HEK293 (cell line): ENCODE measurements around the gene WDR86.

Experiments used
- CTCF ChIA-PET: fragments of 350-600 bp; formaldehyde crosslinking; extraction: SDS; loops from one replicate; lab custom pipeline; 2021; ENCODE audit warnings: antibody characterized with exemption; lab: Yijun Ruan, JAX
- POLR2A ChIA-PET: fragments of 300-600 bp; formaldehyde crosslinking; extraction: SDS; loops from one replicate; lab custom pipeline; 2020; ENCODE audit warnings: antibody characterized with exemption, inconsistent platforms; lab: Yijun Ruan, JAX
- H3K27ac ChIP-seq: fragments of 200-500 bp; sonication (Bioruptor generic); 2 replicates; pipeline ENCODE4 v1.5.1; 2014; ENCODE audit warnings: low read depth, low read length, control low read depth, inconsistent platforms; ENCODE audit errors: extremely low read depth
- H3K36me3 ChIP-seq, 2 experiments: fragments of 200-500 bp in 1 of 2; sonication (Bioruptor generic) in 1 of 2; 1 replicate in 1 of 2; 2 replicates in 1 of 2; pipeline ENCODE4 v1.5.1; 2014 to 2017; ENCODE audit warnings: inconsistent platforms in 2 of 2, low read length in 2 of 2; ENCODE audit not compliant: control insufficient read depth in 2 of 2, insufficient read depth in 1 of 2
- H3K4me1 ChIP-seq: fragments of 200-500 bp; sonication (Bioruptor generic); 2 replicates; pipeline ENCODE4 v1.5.1; 2014; ENCODE audit warnings: mild to moderate bottlenecking, low read length, inconsistent platforms; ENCODE audit not compliant: control insufficient read depth, insufficient read depth
- H3K4me3 ChIP-seq: 2 replicates; pipeline ENCODE4 v1.5.1; 2011; ENCODE audit warnings: low read depth, mild to moderate bottlenecking, control low read depth, low read length, moderate library complexity
- H3K9me3 ChIP-seq: fragments of 200-500 bp; sonication (Bioruptor generic); 2 replicates; pipeline ENCODE4 v1.5.1; 2014; ENCODE audit warnings: low read depth, low read length, inconsistent platforms; ENCODE audit not compliant: control insufficient read depth, insufficient read depth
- BCL11A ChIP-seq: fragments of 450-650 bp; formaldehyde crosslinking; IDR thresholded peaks from 2 replicates; pipeline ENCODE4 v1.5.1; 2016; ENCODE audit warnings: low read depth, missing biosample characterization, missing genetic modification characterization
- REPIN1 ChIP-seq: fragments of 450-650 bp; formaldehyde crosslinking; IDR thresholded peaks from 2 replicates; pipeline ENCODE4 v1.5.1; 2017; ENCODE audit warnings: missing biosample characterization, missing genetic modification characterization, low read depth
- YY2 ChIP-seq: fragments of 450-650 bp; formaldehyde crosslinking; IDR thresholded peaks from 2 replicates; pipeline ENCODE4 v1.5.1; 2016; ENCODE audit warnings: missing biosample characterization, missing genetic modification characterization
- ZBTB21 ChIP-seq: fragments of 450-650 bp; formaldehyde crosslinking; IDR thresholded peaks from 2 replicates; pipeline ENCODE4 v1.5.1; 2017; ENCODE audit warnings: missing biosample characterization, missing genetic modification characterization
- ZBTB48 ChIP-seq: fragments of 450-650 bp; formaldehyde crosslinking; IDR thresholded peaks from 2 replicates; pipeline ENCODE4 v1.5.1; 2016; ENCODE audit warnings: missing biosample characterization, missing genetic modification characterization
- ZEB2 ChIP-seq: fragments of 450-650 bp; formaldehyde crosslinking; IDR thresholded peaks from 2 replicates; pipeline ENCODE4 v1.5.1; 2016; ENCODE audit warnings: missing biosample characterization, missing genetic modification characterization
- ZFP69B ChIP-seq: fragments of 450-650 bp; formaldehyde crosslinking; IDR thresholded peaks from 2 replicates; pipeline ENCODE4 v1.5.1; 2016; ENCODE audit warnings: missing biosample characterization, missing genetic modification characterization
- ZNF211 ChIP-seq: fragments of 450-650 bp; formaldehyde crosslinking; IDR thresholded peaks from 2 replicates; pipeline ENCODE4 v1.5.1; 2016; ENCODE audit warnings: low read depth, missing biosample characterization, missing genetic modification characterization
- ZNF302 ChIP-seq: fragments of 450-650 bp; formaldehyde crosslinking; IDR thresholded peaks from 2 replicates; pipeline ENCODE4 v1.5.1; 2016; ENCODE audit warnings: missing biosample characterization, missing genetic modification characterization, low read depth
- ZNF335 ChIP-seq: fragments of 450-650 bp; formaldehyde crosslinking; conservative IDR thresholded peaks from 2 replicates; pipeline ENCODE4 v1.5.1; 2016; ENCODE audit warnings: missing biosample characterization, missing genetic modification characterization
- ZNF366 ChIP-seq: fragments of 450-650 bp; formaldehyde crosslinking; conservative IDR thresholded peaks from 2 replicates; pipeline ENCODE4 v1.5.1; 2016; ENCODE audit warnings: missing biosample characterization, missing genetic modification characterization
- ZNF514 ChIP-seq: fragments of 450-650 bp; formaldehyde crosslinking; IDR thresholded peaks from 2 replicates; pipeline ENCODE4 v1.5.1; 2016; ENCODE audit warnings: missing biosample characterization, missing genetic modification characterization
- ZNF555 ChIP-seq: fragments of 450-650 bp; formaldehyde crosslinking; conservative IDR thresholded peaks from 2 replicates; pipeline ENCODE4 v1.5.1; 2017; ENCODE audit warnings: missing biosample characterization, mild to moderate bottlenecking, missing genetic modification characterization, inconsistent platforms
- ZNF585B ChIP-seq: fragments of 450-650 bp; formaldehyde crosslinking; IDR thresholded peaks from 2 replicates; pipeline ENCODE4 v1.5.1; 2016; ENCODE audit warnings: missing biosample characterization, missing genetic modification characterization
- ZNF600 ChIP-seq: fragments of 450-650 bp; formaldehyde crosslinking; IDR thresholded peaks from 2 replicates; pipeline ENCODE4 v1.5.1; 2016; ENCODE audit warnings: missing biosample characterization, missing genetic modification characterization
- ZNF621 ChIP-seq: fragments of 450-650 bp; formaldehyde crosslinking; IDR thresholded peaks from 2 replicates; pipeline ENCODE4 v1.5.1; 2017; ENCODE audit warnings: missing biosample characterization, missing genetic modification characterization
- ZNF660 ChIP-seq: fragments of 450-650 bp; IDR thresholded peaks from 2 replicates; pipeline ENCODE4 v1.5.1; 2018; ENCODE audit warnings: missing biosample characterization, mild to moderate bottlenecking, missing genetic modification characterization
- ZNF701 ChIP-seq: fragments of 450-650 bp; formaldehyde crosslinking; IDR thresholded peaks from 2 replicates; pipeline ENCODE4 v1.5.1; 2016; ENCODE audit warnings: missing biosample characterization, missing genetic modification characterization
- TF ChIP-seq, protein P1 (sequence below): fragments of 450-650 bp; formaldehyde crosslinking; conservative IDR thresholded peaks from 2 replicates; pipeline ENCODE4 v1.5.1; 2016; ENCODE audit warnings: low read depth, missing biosample characterization, missing genetic modification characterization
- TF ChIP-seq, protein P2 (sequence below): fragments of 450-650 bp; formaldehyde crosslinking; IDR thresholded peaks from 2 replicates; pipeline ENCODE4 v1.5.1; 2016; ENCODE audit warnings: missing biosample characterization, missing genetic modification characterization
- TF ChIP-seq, protein P3 (sequence below): fragments of 450-650 bp; formaldehyde crosslinking; conservative IDR thresholded peaks from 2 replicates; pipeline ENCODE4 v1.5.1; 2016; ENCODE audit warnings: low read depth, missing biosample characterization, missing genetic modification characterization
- TF ChIP-seq, protein P4 (sequence below): fragments of 450-650 bp; IDR thresholded peaks from 2 replicates; pipeline ENCODE4 v1.5.1; 2018; ENCODE audit warnings: missing biosample characterization, missing genetic modification characterization
- TF ChIP-seq, protein P5 (sequence below): fragments of 450-650 bp; formaldehyde crosslinking; IDR thresholded peaks from 2 replicates; pipeline ENCODE4 v1.5.1; 2016; ENCODE audit warnings: missing biosample characterization, missing genetic modification characterization

Gene WDR86

DNA sequence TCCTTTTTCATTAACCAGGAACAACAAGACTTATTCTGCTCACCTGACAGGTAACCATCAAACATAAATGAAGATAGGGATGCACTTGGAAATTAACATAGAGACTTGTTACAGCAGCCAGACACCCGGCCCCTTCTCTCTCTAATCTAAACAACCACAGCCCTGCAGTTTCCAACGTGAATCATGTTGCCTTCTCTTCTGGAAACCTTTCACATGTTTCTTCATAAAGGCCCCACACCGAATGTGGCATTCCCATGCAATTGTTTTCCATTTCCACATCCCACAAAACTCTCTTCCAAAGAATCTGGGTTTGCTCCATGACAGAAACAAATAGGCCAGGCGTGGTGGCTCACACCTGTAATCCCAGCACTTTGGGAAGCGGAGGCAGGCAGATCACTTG, 15.0 kb upstream of the WDR86 start:
- Histone ChIP-seq H3K36me3 (no peaks in the 10 kb centered on the region), H3K27ac (no peak overlapping the region), H3K4me3 (no peak overlapping the region), H3K4me1 (peaks cover 22% of the 10 kb centered on the region), H3K9me3 (no peaks in the 10 kb centered on the region)
- POLR2A ChIA-PET, result no interaction called here
- no peak for TF ChIP-seq ZNF660 (tag by site-specific recombination)
- no peak for TF ChIP-seq ZNF514 (tag by site-specific recombination)
- TF ChIP-seq ZNF211, result no peak
- no peak for TF ChIP-seq ZEB2 (tag by site-specific recombination)
- no peak for TF ChIP-seq ZNF701 (tag by site-specific recombination)
- no peak for TF ChIP-seq ZNF600 (tag by site-specific recombination)
- TF ChIP-seq ZFP69B, result no peak
- no peak for TF ChIP-seq YY2
- TF ChIP-seq, protein P1, sequence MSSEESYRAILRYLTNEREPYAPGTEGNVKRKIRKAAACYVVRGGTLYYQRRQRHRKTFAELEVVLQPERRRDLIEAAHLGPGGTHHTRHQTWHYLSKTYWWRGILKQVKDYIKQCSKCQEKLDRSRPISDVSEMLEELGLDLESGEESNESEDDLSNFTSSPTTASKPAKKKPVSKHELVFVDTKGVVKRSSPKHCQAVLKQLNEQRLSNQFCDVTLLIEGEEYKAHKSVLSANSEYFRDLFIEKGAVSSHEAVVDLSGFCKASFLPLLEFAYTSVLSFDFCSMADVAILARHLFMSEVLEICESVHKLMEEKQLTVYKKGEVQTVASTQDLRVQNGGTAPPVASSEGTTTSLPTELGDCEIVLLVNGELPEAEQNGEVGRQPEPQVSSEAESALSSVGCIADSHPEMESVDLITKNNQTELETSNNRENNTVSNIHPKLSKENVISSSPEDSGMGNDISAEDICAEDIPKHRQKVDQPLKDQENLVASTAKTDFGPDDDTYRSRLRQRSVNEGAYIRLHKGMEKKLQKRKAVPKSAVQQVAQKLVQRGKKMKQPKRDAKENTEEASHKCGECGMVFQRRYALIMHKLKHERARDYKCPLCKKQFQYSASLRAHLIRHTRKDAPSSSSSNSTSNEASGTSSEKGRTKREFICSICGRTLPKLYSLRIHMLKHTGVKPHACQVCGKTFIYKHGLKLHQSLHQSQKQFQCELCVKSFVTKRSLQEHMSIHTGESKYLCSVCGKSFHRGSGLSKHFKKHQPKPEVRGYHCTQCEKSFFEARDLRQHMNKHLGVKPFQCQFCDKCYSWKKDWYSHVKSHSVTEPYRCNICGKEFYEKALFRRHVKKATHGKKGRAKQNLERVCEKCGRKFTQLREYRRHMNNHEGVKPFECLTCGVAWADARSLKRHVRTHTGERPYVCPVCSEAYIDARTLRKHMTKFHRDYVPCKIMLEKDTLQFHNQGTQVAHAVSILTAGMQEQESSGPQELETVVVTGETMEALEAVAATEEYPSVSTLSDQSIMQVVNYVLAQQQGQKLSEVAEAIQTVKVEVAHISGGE, result no peak
- TF ChIP-seq REPIN1 (tag by site-specific recombination), result no peak
- no peak for TF ChIP-seq ZNF366 (tag by site-specific recombination)
- TF ChIP-seq ZBTB48, result no peak
- no peak for TF ChIP-seq ZNF621 (tag by site-specific recombination)
- CTCF ChIA-PET, result no interaction called here

DNA sequence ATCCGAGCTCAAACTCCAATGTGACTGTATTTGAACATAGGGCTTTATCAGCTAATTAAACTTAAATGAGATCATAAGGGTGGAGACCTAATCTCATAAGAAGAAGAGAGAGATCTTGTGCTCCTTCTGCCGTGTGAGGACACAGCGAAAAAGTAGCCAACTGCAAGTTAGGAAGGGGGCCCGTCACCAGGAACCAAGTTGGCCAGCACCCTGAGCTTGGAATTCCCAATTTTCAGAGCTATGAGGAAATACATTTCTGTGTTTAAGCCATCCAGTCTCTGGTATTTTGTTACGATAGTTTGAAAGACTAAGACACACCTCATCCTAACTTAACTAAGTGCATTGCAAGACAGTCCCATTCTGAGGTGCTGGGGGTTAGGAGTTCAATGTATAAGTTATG, 14.1 kb upstream of the WDR86 start:
- no peaks in the 10 kb centered on the region for H3K36me3 ChIP-seq
- ChIA-PET POLR2A (no interaction called here), CTCF (no interaction called here)
- H3K4me3 ChIP-seq, result no peak overlapping the region
- no peak overlapping the region for H3K27ac ChIP-seq
- no peaks in the 10 kb centered on the region for H3K9me3 ChIP-seq
- H3K4me1 ChIP-seq, result peaks cover 15% of the 10 kb centered on the region
- TF ChIP-seq, protein P2, sequence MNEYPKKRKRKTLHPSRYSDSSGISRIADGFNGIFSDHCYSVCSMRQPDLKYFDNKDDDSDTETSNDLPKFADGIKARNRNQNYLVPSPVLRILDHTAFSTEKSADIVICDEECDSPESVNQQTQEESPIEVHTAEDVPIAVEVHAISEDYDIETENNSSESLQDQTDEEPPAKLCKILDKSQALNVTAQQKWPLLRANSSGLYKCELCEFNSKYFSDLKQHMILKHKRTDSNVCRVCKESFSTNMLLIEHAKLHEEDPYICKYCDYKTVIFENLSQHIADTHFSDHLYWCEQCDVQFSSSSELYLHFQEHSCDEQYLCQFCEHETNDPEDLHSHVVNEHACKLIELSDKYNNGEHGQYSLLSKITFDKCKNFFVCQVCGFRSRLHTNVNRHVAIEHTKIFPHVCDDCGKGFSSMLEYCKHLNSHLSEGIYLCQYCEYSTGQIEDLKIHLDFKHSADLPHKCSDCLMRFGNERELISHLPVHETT, result no peak
- no peak for TF ChIP-seq ZNF585B
- TF ChIP-seq BCL11A (tag by site-specific recombination), result no peak
- TF ChIP-seq, protein P3, sequence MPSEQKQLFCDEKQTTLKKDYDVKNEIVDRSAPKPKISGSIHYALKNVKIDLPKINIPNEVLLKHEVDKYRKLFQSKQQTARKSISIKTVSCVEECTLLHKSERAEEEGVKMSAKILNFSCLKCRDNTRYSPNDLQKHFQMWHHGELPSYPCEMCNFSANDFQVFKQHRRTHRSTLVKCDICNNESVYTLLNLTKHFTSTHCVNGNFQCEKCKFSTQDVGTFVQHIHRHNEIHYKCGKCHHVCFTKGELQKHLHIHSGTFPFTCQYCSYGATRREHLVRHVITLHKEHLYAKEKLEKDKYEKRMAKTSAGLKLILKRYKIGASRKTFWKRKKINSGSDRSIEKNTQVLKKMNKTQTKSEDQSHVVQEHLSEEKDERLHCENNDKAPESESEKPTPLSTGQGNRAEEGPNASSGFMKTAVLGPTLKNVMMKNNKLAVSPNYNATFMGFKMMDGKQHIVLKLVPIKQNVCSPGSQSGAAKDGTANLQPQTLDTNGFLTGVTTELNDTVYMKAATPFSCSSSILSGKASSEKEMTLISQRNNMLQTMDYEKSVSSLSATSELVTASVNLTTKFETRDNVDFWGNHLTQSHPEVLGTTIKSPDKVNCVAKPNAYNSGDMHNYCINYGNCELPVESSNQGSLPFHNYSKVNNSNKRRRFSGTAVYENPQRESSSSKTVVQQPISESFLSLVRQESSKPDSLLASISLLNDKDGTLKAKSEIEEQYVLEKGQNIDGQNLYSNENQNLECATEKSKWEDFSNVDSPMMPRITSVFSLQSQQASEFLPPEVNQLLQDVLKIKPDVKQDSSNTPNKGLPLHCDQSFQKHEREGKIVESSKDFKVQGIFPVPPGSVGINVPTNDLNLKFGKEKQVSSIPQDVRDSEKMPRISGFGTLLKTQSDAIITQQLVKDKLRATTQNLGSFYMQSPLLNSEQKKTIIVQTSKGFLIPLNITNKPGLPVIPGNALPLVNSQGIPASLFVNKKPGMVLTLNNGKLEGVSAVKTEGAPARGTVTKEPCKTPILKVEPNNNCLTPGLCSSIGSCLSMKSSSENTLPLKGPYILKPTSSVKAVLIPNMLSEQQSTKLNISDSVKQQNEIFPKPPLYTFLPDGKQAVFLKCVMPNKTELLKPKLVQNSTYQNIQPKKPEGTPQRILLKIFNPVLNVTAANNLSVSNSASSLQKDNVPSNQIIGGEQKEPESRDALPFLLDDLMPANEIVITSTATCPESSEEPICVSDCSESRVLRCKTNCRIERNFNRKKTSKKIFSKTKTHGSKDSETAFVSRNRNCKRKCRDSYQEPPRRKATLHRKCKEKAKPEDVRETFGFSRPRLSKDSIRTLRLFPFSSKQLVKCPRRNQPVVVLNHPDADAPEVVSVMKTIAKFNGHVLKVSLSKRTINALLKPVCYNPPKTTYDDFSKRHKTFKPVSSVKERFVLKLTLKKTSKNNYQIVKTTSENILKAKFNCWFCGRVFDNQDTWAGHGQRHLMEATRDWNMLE (tag by site-specific recombination), result no peak
- TF ChIP-seq ZNF514 (tag by site-specific recombination), result no peak
- TF ChIP-seq ZNF335, result no peak
- no peak for TF ChIP-seq ZNF302 (tag by site-specific recombination)
- TF ChIP-seq, protein P4, sequence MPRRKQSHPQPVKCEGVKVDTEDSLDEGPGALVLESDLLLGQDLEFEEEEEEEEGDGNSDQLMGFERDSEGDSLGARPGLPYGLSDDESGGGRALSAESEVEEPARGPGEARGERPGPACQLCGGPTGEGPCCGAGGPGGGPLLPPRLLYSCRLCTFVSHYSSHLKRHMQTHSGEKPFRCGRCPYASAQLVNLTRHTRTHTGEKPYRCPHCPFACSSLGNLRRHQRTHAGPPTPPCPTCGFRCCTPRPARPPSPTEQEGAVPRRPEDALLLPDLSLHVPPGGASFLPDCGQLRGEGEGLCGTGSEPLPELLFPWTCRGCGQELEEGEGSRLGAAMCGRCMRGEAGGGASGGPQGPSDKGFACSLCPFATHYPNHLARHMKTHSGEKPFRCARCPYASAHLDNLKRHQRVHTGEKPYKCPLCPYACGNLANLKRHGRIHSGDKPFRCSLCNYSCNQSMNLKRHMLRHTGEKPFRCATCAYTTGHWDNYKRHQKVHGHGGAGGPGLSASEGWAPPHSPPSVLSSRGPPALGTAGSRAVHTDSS (tag by site-specific recombination), result no peak
- no peak for TF ChIP-seq ZBTB21 (tag by site-specific recombination)
- no peak for TF ChIP-seq ZNF555 (tag by site-specific recombination)
- TF ChIP-seq, protein P5, sequence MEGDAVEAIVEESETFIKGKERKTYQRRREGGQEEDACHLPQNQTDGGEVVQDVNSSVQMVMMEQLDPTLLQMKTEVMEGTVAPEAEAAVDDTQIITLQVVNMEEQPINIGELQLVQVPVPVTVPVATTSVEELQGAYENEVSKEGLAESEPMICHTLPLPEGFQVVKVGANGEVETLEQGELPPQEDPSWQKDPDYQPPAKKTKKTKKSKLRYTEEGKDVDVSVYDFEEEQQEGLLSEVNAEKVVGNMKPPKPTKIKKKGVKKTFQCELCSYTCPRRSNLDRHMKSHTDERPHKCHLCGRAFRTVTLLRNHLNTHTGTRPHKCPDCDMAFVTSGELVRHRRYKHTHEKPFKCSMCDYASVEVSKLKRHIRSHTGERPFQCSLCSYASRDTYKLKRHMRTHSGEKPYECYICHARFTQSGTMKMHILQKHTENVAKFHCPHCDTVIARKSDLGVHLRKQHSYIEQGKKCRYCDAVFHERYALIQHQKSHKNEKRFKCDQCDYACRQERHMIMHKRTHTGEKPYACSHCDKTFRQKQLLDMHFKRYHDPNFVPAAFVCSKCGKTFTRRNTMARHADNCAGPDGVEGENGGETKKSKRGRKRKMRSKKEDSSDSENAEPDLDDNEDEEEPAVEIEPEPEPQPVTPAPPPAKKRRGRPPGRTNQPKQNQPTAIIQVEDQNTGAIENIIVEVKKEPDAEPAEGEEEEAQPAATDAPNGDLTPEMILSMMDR (tag by site-specific recombination), result no peak
